Right renal cortex interstitium (tissue), 3 donors: Measurements from ENCODE around the gene DYNLT4. TPM values are rescaled to one million over a fixed set of nuclear protein-coding genes. Genes with fewer than 3 reads are reported as not detected.
"Not testable (repeated sequence)": the region's sequence is repeated elsewhere in the genome, so short reads cannot be mapped to it uniquely, and the experiment has no call there.

Experiments
- DNase-seq, 3 donors: peaks; one replicate each; pipeline ENCODE4 v3.0.0-alpha.2; 2013; ENCODE audit warnings: low read depth in 3 of 3, low spot score in 2 of 3
- polyA plus RNA-seq, 3 donors: library from polyadenylated mRNA; unstranded; fragments of 120-200 nt; gene quantifications; one replicate each; pipeline ENCODE4 v1.2.1, GENCODE V29; 2013; ENCODE audit not compliant: insufficient read length in 3 of 3

DYNLT4 gene
- polyA plus RNA-seq, 3 donors: not detected

DNA sequence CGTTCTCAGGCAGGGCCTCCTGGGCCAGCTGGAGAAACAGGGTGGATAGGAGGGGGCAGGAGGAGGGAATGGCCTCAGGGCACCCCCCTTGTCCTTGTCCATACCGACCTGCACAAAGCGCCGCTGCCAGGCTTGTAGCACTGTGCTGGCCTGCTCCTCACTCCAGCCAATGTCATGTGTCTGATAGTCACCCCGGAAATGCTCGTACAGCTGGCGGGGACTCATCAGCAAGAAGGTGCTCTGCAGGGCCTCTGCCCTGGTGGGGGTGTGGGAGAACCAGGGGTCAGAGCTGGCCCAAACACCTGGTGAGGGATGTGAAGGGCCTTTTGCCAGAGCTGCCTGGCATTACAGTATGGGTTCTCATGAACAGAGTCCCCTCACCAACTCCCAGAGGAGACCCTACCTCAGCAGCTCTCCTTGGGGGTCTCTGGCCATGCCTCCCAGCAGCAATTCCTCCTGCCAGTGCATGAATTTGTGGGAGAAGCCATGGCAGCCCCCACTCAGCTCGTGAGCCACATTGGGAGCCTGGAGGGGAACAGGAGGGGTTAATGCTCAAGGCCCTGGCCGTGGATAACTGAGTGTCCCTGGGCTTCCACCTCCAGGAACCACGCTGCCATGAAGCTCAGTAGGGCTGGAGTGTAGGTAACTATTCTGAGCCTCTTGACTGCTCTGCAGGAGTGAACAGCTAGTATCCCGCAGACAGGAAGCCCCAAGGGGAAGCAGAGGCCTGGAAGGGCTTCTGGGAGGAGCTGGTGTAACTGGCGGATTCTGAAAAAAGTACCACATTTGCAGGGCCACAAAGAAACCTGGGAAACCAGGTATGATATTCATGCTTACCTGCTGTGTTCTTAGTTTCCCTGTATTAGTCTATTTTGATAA is 22.6 kb upstream of the DYNLT4 start:
- no peak for DNase-seq

DNA sequence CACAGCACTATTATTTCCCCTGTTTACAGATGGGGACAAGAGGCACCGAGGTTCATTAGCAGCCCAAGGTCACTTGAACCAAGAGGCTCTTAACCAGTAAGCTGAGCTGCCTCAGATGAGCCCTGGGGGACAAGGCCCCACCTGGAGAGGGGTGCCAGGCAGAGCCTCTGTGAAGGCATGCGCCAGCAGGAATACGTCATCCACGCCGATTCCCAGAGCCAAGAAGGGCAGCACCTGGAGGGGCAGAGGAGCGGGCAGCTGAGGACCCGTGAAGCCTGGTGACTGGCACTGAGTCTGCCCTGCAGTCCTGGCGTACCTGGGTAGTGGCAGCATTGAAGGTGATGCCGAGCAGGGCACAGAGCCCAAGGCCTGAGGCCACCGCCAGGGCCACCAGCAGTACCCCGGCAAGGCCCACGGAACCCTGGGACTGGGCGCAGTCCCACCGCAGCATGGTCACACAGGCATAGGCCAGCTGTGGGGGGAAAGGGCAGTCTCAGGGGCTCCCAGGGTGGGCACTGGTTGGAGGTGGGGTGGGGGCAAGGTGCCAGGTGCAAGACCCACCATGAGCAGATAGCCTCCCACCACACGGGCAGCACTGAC is 21.8 kb upstream of the DYNLT4 start:
- DNase-seq: no peak

DNA sequence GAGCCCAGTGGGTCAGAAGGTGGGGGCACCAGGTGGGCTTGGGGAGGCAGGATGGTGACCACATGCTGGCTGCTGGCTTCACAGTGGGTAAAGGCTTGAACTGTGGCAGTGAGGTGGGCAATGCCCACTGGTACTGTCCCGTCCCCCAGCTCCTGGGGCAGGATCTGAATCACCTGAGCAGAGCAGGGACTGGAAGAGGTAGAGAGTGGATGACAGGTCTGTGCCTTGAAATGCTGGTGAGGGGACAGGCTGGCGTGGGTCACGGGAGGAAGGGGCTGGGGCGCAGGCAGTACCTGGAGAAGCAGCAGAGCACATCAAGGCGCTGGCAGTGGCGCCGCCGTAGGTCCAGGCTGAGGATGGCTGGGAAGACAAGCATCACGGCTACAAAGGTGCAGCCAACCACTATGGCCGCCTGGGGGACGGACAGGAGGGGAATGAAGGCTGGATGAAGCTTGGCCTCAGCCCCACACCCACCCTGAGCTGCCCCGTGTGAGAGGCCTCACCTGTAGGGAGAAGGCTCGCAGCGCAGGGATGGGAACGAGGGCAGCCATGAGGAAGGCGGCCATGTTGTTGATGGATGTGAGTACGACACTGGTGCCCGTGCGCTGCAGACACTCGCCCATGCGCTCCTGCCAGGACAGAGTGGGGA is 21.0 kb upstream of the DYNLT4 start:
- DNase-seq: no peak

DNA sequence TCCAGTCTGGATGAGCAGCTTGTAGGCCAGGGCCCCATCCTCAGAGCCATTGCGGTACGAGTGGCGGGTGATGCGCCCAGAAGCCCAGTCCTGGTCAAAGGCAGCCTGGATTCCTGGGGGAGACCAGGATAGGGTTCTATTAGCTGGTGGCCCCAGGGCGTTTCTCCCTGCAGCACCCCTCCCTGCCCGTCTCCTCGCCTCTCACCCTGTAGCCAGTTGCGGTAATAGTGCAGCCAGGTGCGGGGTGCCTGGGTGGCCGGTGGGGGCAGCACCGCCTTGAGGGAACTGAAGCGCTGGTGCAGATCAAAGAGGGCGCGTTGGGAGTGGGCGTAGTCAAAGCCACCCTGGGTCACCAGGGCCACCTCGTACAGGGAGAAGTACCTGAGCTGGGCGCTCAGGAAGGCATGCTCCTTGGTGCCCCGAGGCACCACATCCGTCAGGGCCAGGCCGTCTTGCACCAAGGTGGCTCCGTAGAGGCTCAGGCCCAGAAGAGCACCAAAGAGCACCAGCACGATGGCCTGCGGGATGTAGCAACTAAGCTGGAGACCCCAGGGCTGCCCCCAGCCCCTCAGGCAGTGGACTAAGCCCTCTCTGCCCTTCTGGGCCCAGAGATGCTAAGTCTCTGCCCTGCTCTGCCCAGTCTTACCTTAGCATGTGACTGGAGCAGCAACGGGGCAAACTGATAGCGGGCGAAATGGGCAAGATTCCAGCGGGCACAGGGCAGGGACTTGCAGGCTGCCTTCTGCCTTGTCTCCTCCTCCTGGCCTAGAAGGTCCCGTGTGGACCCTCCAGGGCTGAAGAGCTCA is 20.2 kb upstream of the DYNLT4 start:
- DNase-seq: no peak

DNA sequence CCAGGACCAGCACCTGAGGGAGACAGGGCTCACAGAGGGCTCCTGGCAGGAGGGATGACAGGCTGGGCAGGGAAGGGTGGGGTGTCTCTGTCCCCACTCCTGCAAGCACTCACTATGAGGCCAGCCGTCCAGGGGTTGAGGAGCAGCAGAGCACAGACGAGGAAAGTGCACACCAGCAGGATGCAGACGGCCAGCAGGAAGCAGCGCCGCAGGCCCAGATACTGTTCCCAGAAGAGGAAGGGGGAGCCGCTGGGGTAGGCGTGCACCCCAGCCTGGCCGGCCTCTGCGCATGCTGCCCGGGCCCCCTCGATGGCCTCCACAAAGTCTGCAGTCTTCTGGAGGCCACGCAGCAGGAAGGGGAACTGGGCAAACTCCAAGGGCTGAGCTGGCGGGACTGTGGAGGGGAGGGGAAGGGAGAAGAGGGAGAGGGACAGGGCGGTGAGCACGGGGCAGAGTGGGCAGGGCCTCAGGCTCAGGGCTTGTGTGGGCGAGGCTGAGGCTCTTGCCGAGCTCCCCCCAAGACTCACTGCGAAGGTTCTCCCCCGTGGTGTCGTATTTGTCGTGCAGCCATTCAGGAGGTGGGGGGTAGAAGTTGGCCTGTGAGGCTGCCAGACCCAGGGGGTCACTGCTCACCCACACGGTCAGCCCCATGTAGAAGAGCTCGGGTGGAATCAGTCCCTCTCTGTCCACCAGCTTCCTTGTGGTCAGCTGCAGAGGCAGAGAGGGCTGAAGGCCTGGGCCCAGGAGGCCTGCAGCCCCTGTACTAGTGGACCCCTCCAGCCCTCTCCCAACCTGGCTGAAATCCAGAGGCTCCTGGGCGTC is 19.4 kb upstream of the DYNLT4 start:
- DNase-seq: no peak

DNA sequence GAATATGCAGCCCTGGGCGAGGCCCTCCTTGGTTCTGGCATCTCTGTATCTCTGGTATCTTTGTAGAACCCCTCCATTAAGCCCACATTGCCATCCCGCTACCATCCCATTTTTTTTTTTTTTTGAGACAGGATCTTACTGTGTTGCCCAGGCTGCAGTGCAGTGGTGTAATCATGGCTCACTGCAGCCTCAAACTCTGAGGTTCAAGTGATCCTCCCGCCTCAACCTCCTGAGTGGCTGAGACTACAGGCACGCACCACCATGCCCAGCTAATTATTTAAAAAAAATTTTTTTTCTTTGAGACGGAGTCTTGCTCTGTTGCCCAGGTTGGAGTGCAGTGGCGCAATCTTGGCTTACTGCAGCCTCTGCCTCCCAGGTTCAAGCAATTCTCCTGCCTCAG is 17.2 kb upstream of the DYNLT4 start:
- not testable (repeated sequence) for DNase-seq

DNA sequence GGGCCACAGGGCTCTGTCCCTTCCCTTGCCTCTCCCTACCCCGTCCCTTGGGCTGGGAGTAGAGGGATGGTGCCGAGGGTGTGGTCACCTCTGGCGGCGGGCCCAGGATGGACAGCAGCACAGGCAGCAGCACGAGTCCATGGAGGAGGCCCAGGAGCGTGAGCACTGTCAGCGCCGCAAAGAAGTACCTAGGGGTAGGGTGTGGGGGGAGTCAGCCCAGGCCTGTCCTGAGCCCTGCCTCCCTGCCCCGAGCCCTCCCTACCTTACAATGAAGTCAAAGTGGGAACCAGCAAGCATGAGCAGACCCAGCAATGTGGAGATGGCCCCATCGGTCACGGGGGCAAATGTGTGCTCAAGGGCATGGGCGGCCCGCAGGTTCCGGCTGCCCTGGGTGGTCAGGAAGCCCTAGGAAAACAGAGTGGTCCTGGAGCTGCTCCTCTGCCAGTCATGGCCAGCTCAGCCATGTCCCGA is 15.9 kb upstream of the DYNLT4 start:
- no peak for DNase-seq

DNA sequence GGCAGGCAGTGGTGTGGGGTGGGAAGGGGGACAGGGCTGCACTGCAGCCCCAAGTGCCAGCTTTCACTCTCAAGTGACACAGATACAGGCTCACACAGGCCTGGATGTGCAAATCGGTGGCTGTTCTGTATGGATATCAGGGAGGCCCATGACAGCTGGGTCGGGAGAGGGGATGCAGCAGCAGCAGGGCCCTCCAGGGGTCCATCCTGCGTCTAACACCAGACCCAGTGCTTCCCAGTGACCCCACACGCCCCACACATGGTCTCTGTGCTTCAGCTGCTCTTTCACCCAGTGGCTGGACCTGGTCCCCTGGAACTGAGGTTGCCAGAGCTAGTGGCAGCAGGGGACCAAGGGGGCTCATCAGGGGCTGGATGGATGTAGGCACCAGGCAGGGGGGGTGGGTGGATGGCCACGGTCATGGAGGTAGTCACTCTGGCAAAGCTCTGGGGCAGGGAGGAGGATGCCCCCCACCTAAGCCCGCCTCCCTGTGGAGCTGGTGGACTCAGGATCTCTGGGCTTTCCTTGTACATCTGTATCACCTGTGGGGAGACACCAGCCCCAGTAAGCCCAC is 15.1 kb upstream of the DYNLT4 start:
- no peak for DNase-seq

DNA sequence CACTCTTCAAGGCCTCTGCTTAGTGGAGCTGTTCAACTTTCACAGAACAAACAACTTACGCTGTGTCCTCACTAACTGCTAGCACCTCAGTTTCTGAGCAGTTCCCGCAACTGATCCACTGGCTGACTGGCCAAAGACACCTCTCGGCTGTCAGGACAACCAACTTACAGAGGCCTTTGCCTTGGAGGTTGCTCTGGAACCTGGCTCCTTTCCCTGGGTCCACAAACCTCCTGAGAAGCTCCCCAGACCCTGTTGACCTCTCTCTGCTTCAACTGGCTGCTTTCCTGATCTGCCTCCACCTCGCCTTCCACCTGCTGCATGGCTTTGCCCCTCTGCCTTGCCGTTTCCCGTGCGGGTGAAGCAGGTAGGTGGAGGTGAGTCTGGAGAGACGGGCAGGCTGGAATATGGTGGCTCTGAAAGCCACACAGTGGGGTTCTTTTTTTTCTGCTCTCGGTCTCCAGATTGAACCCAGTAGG is 14.1 kb upstream of the DYNLT4 start:
- DNase-seq: no peak

DNA sequence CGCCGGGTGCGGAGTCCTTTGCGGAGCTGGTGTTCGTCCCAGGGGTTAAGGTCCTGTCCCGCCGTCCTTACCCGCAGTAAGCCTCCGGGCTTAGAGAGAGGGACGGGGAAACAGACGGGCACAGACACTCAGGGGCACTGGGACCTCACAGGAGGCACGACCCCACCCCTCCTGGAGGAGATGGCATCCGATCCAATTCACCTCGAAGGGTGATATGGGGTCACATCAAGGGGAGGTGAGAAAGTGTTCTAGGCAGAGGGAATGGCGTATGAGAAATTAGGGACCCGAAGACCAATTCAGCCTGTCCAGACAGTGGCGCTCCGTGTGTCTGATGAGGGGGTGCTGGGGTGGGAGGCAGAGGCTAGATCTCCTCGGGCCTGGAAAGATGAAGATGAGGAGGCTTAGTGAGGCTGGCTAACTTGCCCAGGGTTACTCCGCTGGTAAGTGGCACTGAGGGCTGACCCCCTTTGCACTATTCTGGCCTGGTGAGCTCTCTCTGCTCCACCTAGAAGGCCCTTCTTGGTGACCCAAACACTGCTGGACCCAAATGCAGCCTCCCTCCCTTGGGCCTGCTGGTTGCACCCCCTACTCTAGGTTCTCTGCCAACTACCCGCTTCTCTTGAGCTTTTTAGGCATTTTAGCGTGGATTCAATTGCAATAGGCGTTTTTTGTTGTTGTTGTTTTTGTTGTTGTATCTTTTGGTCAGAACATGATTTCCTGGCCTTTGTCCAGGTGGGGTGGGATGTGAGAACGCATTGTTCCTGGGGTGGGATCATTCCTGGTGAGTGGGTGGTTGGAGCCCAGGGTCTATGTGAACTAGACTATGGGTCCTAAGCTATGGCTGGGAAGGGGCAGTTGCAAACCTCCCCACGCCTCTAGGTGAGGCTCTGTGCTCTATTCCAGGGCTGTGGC is 13.4 kb upstream of the DYNLT4 start:
- no peak for DNase-seq

DNA sequence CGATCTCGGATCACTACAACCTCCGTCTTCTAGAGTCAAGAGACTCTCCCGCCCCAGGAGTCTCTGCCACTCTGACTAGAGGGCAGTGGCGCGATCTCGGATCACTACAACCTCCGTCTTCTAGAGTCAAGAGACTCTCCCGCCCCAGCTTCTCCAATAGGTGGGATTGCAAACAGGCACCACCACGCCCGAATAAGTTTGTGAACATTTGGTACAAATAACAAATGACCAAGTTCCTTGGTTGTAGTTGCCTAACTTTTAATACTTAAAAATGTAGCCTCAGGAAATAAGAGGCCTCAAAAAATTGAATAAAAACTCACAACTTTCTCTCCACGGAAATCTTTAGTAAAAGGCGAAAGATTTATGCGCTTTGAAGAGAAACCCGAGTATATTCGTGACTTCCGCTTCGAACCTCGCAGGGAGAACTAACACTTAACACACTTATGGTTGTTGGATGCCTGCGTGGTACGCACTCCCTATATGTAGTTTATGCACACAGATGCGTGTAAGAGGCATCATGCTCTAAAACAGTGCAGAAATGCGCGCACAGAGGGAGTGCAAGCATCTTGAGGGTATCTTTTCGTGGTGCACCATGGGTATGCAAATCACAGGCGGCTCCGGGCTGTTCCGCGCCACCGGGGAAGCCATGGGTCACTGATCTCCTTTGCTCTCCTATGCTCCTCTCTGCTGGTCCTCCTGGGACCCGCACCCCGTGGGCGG is 12.6 kb upstream of the DYNLT4 start:
- peak in 2 of 3 donors; percentile 78 to 92 for DNase-seq

DNA sequence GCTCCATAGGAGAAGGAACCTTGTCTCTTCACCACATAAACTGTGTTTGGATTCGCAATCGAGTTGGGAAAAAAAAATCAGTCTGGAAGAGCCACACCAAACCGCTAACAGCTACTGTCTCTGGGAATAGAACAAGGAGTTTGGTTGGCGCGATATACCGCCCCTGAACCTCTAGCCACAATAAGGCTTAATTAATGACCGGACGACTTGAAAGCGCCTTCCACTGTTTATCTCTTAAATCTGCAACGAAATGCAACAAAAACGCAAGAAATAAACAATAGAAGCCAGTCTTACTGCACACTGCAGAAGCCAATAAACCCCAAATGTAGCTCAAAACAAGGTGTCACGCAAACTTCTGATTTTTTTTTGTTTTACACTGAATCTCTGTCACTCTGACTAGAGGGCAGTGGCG is 12.1 kb upstream of the DYNLT4 start:
- DNase-seq: no peak

DNA sequence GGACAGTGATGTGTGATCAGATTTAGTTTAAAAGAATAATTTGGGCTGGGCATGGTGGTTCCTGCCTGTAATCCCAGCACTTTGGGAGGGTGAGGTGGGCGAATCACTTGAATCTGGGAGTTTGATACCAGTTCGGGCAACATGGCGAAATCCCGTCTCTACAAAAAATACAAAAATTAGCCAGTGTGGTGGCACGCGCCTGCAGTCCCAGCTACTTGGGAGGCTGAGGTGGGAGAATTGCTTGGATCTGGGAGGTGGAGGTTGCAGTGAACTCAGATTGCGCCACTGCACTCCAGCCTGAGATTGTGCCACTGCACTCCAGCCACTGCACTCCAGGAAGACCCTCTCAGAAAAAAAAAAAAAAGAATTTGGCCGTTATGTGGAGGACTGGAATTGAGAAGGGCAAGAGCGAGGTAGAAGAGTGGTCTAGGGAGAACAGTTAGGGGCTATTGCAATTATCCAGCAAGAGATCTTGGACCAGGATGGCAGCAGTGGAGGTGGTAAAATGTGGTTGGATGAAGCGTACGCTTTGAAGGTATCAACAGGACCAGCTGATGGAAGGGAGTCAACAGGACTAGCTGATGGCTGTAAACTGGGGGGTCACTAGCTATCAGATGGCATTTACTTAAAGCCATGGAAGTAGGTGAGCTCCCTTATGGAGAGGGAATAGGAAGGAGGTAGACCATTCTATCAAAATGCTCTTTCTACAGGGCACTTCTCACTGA is 10.8 kb upstream of the DYNLT4 start:
- no peak for DNase-seq

DNA sequence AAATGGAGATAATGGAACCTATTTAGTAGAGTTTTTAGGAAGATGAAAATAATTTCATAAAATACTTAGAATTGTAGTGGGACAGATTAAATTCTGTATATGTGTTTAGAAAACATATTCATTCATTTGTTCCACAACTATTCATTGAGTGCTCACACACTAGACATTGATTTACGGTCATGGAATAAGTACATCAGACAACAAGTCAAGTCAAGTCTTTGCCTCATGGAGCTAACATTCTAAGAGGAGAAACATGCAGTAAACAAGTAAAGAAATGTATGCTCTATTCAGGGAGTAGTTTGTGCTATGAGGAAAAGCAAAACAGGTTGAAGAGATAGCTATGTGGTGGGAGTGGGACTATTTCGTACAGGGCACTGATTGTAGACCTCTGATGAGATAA is 10.2 kb upstream of the DYNLT4 start:
- no peak for DNase-seq

DNA sequence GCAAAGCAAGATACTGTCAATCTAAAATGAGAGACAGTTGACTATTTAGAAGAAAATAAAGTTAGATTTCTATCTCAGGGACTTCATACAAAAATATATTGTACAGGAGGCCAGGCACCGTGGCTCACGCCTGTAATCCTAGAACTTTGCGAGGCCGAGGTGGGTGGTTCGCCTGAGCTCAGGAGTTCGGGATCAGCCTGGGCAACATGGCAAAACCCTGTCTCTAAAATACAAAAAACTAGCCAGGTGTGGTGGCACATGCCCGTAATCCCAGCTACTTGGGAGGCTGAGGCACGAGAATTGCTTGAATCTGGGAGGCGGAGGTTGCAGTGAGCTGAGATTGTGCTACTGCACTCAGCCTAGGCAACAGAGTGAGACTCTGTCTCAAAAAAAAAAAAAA is 8.8 kb upstream of the DYNLT4 start:
- DNase-seq: not testable (repeated sequence)

DNA sequence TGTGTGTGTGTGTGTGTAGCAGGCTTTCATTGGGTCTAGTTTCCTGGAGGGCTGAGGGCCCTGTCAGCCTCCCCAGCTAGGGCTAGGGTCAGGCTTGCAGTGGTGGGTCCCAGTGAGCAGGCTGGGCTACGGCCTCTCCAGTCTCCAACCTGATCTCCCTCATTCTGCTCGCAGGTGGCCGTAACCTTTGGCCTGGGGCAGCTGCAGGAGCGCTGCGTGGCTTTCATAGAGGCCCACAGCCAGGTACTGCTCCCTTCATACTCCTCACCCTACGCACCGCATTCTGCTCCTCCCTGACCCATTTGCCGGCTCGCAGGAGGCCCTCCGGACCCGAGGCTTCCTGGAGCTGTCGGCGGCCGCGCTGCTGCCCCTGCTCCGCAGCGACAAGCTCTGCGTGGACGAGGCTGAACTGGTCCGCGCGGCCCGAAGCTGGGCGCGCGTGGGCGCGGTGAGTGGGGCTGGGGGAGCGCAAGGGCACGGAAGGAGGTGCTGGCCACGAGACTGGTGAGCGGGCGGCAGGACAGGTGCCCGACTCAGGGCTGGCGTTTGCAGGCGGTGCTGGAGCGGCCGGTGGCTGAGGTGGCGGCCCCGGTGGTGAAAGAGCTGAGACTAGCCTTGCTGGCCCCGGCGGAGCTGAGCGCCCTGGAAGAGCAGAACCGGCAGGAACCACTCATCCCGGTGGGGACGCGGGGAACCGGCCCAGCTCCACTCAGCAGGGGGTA is 5.8 kb upstream of the DYNLT4 start:
- DNase-seq: no peak

DNA sequence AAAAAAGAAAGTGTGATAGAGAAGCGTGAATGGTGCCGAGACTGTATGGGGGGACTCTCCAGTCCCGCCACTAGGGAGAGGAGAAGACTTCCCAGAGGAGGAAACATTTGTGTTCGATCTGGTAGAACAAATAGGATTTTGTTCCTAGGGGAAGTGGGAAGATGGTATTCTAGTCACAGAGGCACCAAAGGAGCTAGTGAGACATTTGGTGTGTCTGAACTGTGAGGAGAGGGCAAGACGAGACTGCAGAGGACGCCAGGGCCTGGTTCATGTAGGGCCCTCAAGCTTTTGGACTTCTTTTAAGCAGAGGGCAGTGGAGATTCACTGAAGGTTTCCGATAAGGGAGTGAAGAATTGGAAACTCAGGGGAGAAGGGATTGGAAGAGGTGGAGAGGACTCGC is 4.1 kb upstream of the DYNLT4 start:
- DNase-seq: no peak
